K562 (cell line): Measurements from ENCODE around the gene TRPC1. TPM values are rescaled to one million over a fixed set of nuclear protein-coding genes. Genes with fewer than 3 reads are reported as not detected.

Experiments
- ATAC-seq: fragments of 200-7000 bp; cut with Tn5 transposase; 3 replicates; pipeline ENCODE4 v1.9.1; 2020; ENCODE audit warnings: moderate library complexity
- BruUV-seq: library from RNA; stranded (reverse); fragments of 400-500 nt; replicated peaks from 2 replicates; lab custom pipeline; 2021; lab: Mats Ljungman, UMichigan
- CTCF ChIA-PET: fragments of 300-600 bp; formaldehyde crosslinking; extraction: SDS; loops from one replicate; lab custom pipeline; 2021; ENCODE audit warnings: low intra/inter-chr PET ratio; lab: Yijun Ruan, JAX
- POLR2A ChIA-PET: fragments of 300-600, 350-650 bp; sonication (Branson Sonifier 250); formaldehyde crosslinking; extraction: SDS; loops from one replicate; lab custom pipeline; 2021; ENCODE audit warnings: antibody characterized with exemption, inconsistent platforms; lab: Yijun Ruan, JAX
- DNase-seq, 4 experiments: peaks; one replicate each; pipeline versions ENCODE4 v3.0.0 to v3.0.0-alpha.2; 2011 to 2018; ENCODE audit warnings: low spot score in 3 of 4, mixed read lengths in 3 of 4; ENCODE audit errors: extremely low read depth in 1 of 4
- FAIRE-seq: peaks from 2 replicates; lab custom pipeline; 2011; peaks lifted over from hg19 to GRCh38; lab: Jason Lieb, UNC
- H2AFZ ChIP-seq: 2 replicates; pipeline ENCODE4 v1.6.0; 2011; ENCODE audit warnings: low read depth, low read length, control low read depth, inconsistent platforms
- H3K27ac ChIP-seq: fragments of 200-600 bp; 3 replicates; pipeline ENCODE4 v1.8.0; 2011; ENCODE audit warnings: low read depth, mild to moderate bottlenecking, control low read depth, inconsistent platforms, low read length, moderate library complexity, mixed read lengths; ENCODE audit errors: extremely low read depth
- H3K27me3 ChIP-seq, 2 experiments: fragments of 300-600 bp in 1 of 2; 2 replicates in 1 of 2; 3 replicates in 1 of 2; pipeline versions ENCODE4 v1.6.0 to v1.8.0; 2011; ENCODE audit warnings: inconsistent platforms in 2 of 2, low read length in 2 of 2, mild to moderate bottlenecking in 1 of 2, mixed read lengths in 1 of 2, moderate library complexity in 1 of 2; ENCODE audit not compliant: control insufficient read depth in 2 of 2, insufficient read depth in 2 of 2
- H3K36me3 ChIP-seq: fragments of 300-600 bp; 3 replicates; pipeline ENCODE4 v1.8.0; 2011; ENCODE audit warnings: mild to moderate bottlenecking, low read length, inconsistent platforms; ENCODE audit not compliant: control insufficient read depth, insufficient read depth
- H3K4me1 ChIP-seq, 2 experiments: fragments of 200-600 bp in 1 of 2; replicated peaks in 1 of 2; 2 replicates in 1 of 2; 3 replicates in 1 of 2; pipeline versions ENCODE4 v1.5.1 to v1.8.0; 2011; ENCODE audit warnings: inconsistent platforms in 2 of 2, low read length in 2 of 2, mild to moderate bottlenecking in 1 of 2, mixed read lengths in 1 of 2, moderate library complexity in 1 of 2; ENCODE audit not compliant: control insufficient read depth in 2 of 2, insufficient read depth in 2 of 2
- H3K4me2 ChIP-seq: 2 replicates; pipeline ENCODE4 v1.6.1; 2011; ENCODE audit warnings: low read length, control low read depth, inconsistent platforms, mixed read lengths; ENCODE audit not compliant: insufficient read depth
- H3K4me3 ChIP-seq: fragments of 200-600 bp; sonication (generic), shearing (Covaris generic); 2 replicates; pipeline ENCODE4 v1.5.1; 2016; ENCODE audit warnings: control low read depth, inconsistent platforms
- H3K79me2 ChIP-seq: fragments of 200-600 bp; 3 replicates; pipeline ENCODE4 v1.8.0; 2011; ENCODE audit warnings: low read length, inconsistent platforms; ENCODE audit not compliant: control insufficient read depth, insufficient read depth
- H3K9ac ChIP-seq, 2 experiments: 2 replicates each; pipeline versions ENCODE4 v1.6.0 to v1.6.1; 2011; ENCODE audit warnings: low read depth in 2 of 2, low read length in 2 of 2, control low read depth in 1 of 2, inconsistent platforms in 1 of 2, mild to moderate bottlenecking in 1 of 2, mixed read lengths in 1 of 2; ENCODE audit not compliant: insufficient read depth in 1 of 2
- H3K9me1 ChIP-seq: one replicate; pipeline ENCODE4 v1.6.0; 2011; ENCODE audit warnings: inconsistent platforms, mild to moderate bottlenecking, low read length, moderate library complexity; ENCODE audit not compliant: control insufficient read depth, insufficient read depth
- H3K9me3 ChIP-seq: replicated peaks from 2 replicates; pipeline ENCODE4 v1.5.1; 2011; ENCODE audit warnings: low read depth, low read length, inconsistent platforms; ENCODE audit not compliant: control insufficient read depth, insufficient read depth
- H4K20me1 ChIP-seq: replicated peaks from 2 replicates; pipeline ENCODE4 v1.6.1; 2011; ENCODE audit warnings: low read length, inconsistent platforms, mixed read lengths; ENCODE audit not compliant: control insufficient read depth, insufficient read depth
- ARNT ChIP-seq, 2 experiments: fragments of 450-650 bp; IDR thresholded peaks; 2 replicates each; pipeline ENCODE4 v1.6.1; 2016; ENCODE audit warnings: mild to moderate bottlenecking in 1 of 2
- ASH1L ChIP-seq: fragments of 450-650 bp; IDR thresholded peaks from 2 replicates; pipeline ENCODE4 v1.6.1; 2018; ENCODE audit warnings: borderline replicate concordance, mild to moderate bottlenecking, low read depth; ENCODE audit not compliant: partially characterized antibody
- BRF1 ChIP-seq: IDR thresholded peaks from 3 replicates; pipeline ENCODE4 v1.6.1; 2011; ENCODE audit warnings: borderline replicate concordance, mild to moderate bottlenecking; ENCODE audit not compliant: insufficient read length; ENCODE audit errors: extremely low read depth
- CGGBP1 ChIP-seq: fragments of 250-450 bp; sonication (Bioruptor Pico); IDR thresholded peaks from 2 replicates; pipeline ENCODE4 v1.9.0; 2021; ENCODE audit warnings: mild to moderate bottlenecking
- DPF2 ChIP-seq: fragments of 450-650 bp; IDR thresholded peaks from 2 replicates; pipeline ENCODE4 v1.6.1; 2016
- E2F1 ChIP-seq: sonication (generic); formaldehyde crosslinking; IDR thresholded peaks from 2 replicates; pipeline ENCODE4 v1.8.1; 2023; ENCODE audit warnings: mild to moderate bottlenecking, missing genetic modification reagents, moderate library complexity
- E2F6 ChIP-seq, 2 experiments: IDR thresholded peaks; 2 replicates each; pipeline ENCODE4 v1.6.1; 2011; ENCODE audit warnings: borderline replicate concordance in 1 of 2, control low read depth in 1 of 2, low read depth in 1 of 2, low read length in 1 of 2, mild to moderate bottlenecking in 1 of 2, mixed read lengths in 1 of 2, moderate library complexity in 1 of 2; ENCODE audit not compliant: insufficient read depth in 1 of 2, insufficient read length in 1 of 2, poor library complexity in 1 of 2, severe bottlenecking in 1 of 2; ENCODE audit errors: extremely low read depth in 1 of 2
- ELF1 ChIP-seq: fragments of 200-800 bp; sonication (Bioruptor generic); IDR thresholded peaks from 2 replicates; pipeline ENCODE4 v1.6.1; 2016; ENCODE audit warnings: missing genetic modification characterization, missing compliant biosample characterization
- ETV5 ChIP-seq: sonication (generic); formaldehyde crosslinking; IDR thresholded peaks from 2 replicates; pipeline ENCODE4 v1.4.0; 2020; ENCODE audit warnings: low read depth, mild to moderate bottlenecking, missing genetic modification reagents
- FOSL1 ChIP-seq: fragments of 200-800 bp; sonication (Bioruptor generic); conservative IDR thresholded peaks from 2 replicates; pipeline ENCODE4 v1.6.1; 2016; ENCODE audit warnings: missing genetic modification characterization, missing compliant biosample characterization
- HNRNPUL1 ChIP-seq: fragments of 200-400 bp; formaldehyde crosslinking; IDR thresholded peaks from 2 replicates; pipeline ENCODE4 v1.6.1; 2017; ENCODE audit warnings: low read length
- MTF1 ChIP-seq: fragments of 250-450 bp; sonication (Bioruptor Pico); IDR thresholded peaks from 2 replicates; pipeline ENCODE4 v1.9.0; 2021; ENCODE audit warnings: moderate library complexity, mild to moderate bottlenecking, inconsistent platforms, borderline replicate concordance
- SMARCE1 ChIP-seq: fragments of 450-650 bp; IDR thresholded peaks from 2 replicates; pipeline ENCODE4 v1.7.1; 2016; ENCODE audit warnings: mild to moderate bottlenecking
- ZBTB49 ChIP-seq: sonication (generic); formaldehyde crosslinking; IDR thresholded peaks from 2 replicates; pipeline ENCODE4 v1.8.0; 2022; ENCODE audit warnings: missing genetic modification reagents, mild to moderate bottlenecking, borderline replicate concordance
- ZNF354B ChIP-seq: fragments of 250-450 bp; sonication (Bioruptor Pico); IDR thresholded peaks from 2 replicates; pipeline ENCODE4 v1.4.0; 2020
- ZNF384 ChIP-seq: IDR thresholded peaks from 2 replicates; pipeline ENCODE4 v1.6.1; 2012; ENCODE audit warnings: low read depth, low read length, improper control_type of control experiment
- WGBS: fragments of 100-300 bp; shearing (Covaris generic); methylation state at CpG from one replicate; pipeline ENCODE4 v1.1.6; 2016; ENCODE audit warnings: low coverage, mixed read lengths; ENCODE audit not compliant: insufficient coverage; ENCODE audit errors: missing lambda C conversion rate; 5-methylcytosine and 5-hydroxymethylcytosine counted together
- in situ Hi-C: fragments of 300-500 bp; cut with MboI; formaldehyde crosslinking; loops from 4 replicates; pipeline ENCODE4 v1.15.0; 2018; ENCODE audit warnings: inconsistent platforms, mixed read lengths
- intact Hi-C: fragments of 100-400 bp; cut with micrococcal nuclease; formaldehyde crosslinking; loops from 2 replicates; pipeline ENCODE4 v1.14.2; 2022
- polyA plus RNA-seq, 8 experiments: library from polyadenylated mRNA; depleted of rRNA in 4 of 8; stranded (reverse) in 5 of 8; unstranded in 3 of 8; fragments of >200 nt; fragmentation: Nextera tagmentation in 2 of 8; fragmentation: Illumina TruSeq in 1 of 8; extraction: Ambion mirVana in 2 of 8; extraction: Trizol in 1 of 8; gene quantifications; 2 replicates each; pipeline versions ENCODE4 v1.2.1 to v1.2.3, GENCODE V29; 2011 to 2014; ENCODE audit warnings: inconsistent platforms in 1 of 8, missing spikeins in 1 of 8
- total RNA-seq, 7 experiments: library from RNA; depleted of rRNA in 6 of 7; stranded (reverse); fragments of >200 nt in 6 of 7; fragmentation: Illumina TruSeq in 2 of 7; extraction: Trizol in 2 of 7; gene quantifications; 2 replicates each; pipeline versions ENCODE4 v1.2.1 to v1.2.3, GENCODE V29; 2011 to 2021; ENCODE audit warnings: low replicate concordance in 1 of 7

Gene TRPC1
- total and polyA plus RNA-seq, 9 of the 15 experiments (the other 6 are each of a cell fraction or from before 2014, with no cell fraction given), result 1.4 to 6.5 (median 3.0) TPM

GRCh38 chr3:142787719-142788118 lies 63.9 kb downstream of the TRPC1 start (continued):
- TF ChIP-seq ELF1 (tag) (0 out of 2 replicates have a peak, but pooled peaks have one; percentile 7), SMARCE1 (peak; percentile 46; the same call in 1 of the 2 replicates), DPF2 (0 out of 2 replicates have a peak, but pooled peaks have one; percentile 33), FOSL1 (no peak), E2F6 (IDR thresholded peaks at IDR 0.05; ENCODE audit: borderline replicate concordance in 1 of 2, extremely low read depth in 1 of 2, insufficient read depth in 1 of 2, insufficient read length in 1 of 2, low read depth in 1 of 2, low read length in 1 of 2, poor library complexity in 1 of 2, severe bottlenecking in 1 of 2) (no peak)

- no peaks in the 10 kb centered on the region for H3K9me1 ChIP-seq
- no peaks in the 10 kb centered on the region for H3K79me2 ChIP-seq
- no peak overlapping the region for H3K4me2 ChIP-seq
- TF ChIP-seq E2F1 (CRISPR knock-in tag), result no peak
- TF ChIP-seq HNRNPUL1, result no peak
- no peak for TF ChIP-seq MTF1 (CRISPR knock-in tag)
- TF ChIP-seq SMARCE1, result no peak
- TF ChIP-seq ASH1L, result no peak
- no peak for TF ChIP-seq ZNF354B (CRISPR knock-in tag)
- no peak for TF ChIP-seq ZBTB49 (CRISPR knock-in tag)
- TF ChIP-seq BRF1, result no peak
- TF ChIP-seq CGGBP1 (CRISPR knock-in tag), result no peak
- no peak for TF ChIP-seq ETV5 (CRISPR knock-in tag)
- no peak for TF ChIP-seq ARNT (IDR thresholded peaks at IDR 0.05)
- no peak for TF ChIP-seq ZNF384
- DNase-seq, result no peak
- H3K27me3 ChIP-seq, result no peaks in the 10 kb centered on the region
- 44% methylated on average over 4 of the region's 4 CpGs for WGBS
- in situ Hi-C loops (no loop called here), intact Hi-C loops (no loop called here)
- no peak for FAIRE-seq
- no peak overlapping the region for H2AFZ ChIP-seq
- no peaks in the 10 kb centered on the region for H3K9me3 ChIP-seq
- POLR2A ChIA-PET, result no interaction called here
- ATAC-seq, result no peak
- H3K27ac ChIP-seq, result no peak overlapping the region
- BruUV-seq, result no TSS peak
- H3K9ac ChIP-seq, result no peak overlapping the region
- CTCF ChIA-PET, result no interaction called here
- no peaks in the 10 kb centered on the region for H4K20me1 ChIP-seq
- no peaks in the 10 kb centered on the region for H3K4me1 ChIP-seq
- no peak overlapping the region for H3K4me3 ChIP-seq
- H3K36me3 ChIP-seq, result no peaks in the 10 kb centered on the region
Measured at GRCh38 chr3:142794508-142794907, 70.7 kb downstream of the TRPC1 start.
